Loucy (cell line): ENCODE measurements around the gene FAM131B.

Experiments used
- H2AFZ ChIP-seq: fragments of 200-600 bp; sonication (generic); 2 replicates; pipeline ENCODE4 v1.6.0; 2016; ENCODE audit warnings: antibody characterized with exemption, mild to moderate bottlenecking, low read length, moderate library complexity
- H3F3A ChIP-seq: fragments of 200-600 bp; 2 replicates; pipeline ENCODE4 v1.6.0; 2016; ENCODE audit warnings: antibody characterized with exemption, low read depth, mild to moderate bottlenecking
- H3K27me3 ChIP-seq: fragments of 200-600 bp; sonication (generic); 2 replicates; pipeline ENCODE4 v1.6.1; 2014; ENCODE audit warnings: low read length, mild to moderate bottlenecking; ENCODE audit not compliant: insufficient read depth, poor library complexity, severe bottlenecking
- H3K36me3 ChIP-seq: fragments of 200-600 bp; sonication (generic); 2 replicates; pipeline ENCODE4 v1.6.1; 2016; ENCODE audit warnings: low read length; ENCODE audit not compliant: insufficient read depth
- H3K4me1 ChIP-seq: fragments of 200-600 bp; sonication (generic); 2 replicates; pipeline ENCODE4 v1.5.1; 2014; ENCODE audit warnings: low read length, mild to moderate bottlenecking; ENCODE audit not compliant: insufficient read depth, poor library complexity, severe bottlenecking
- H3K4me2 ChIP-seq: fragments of 200-600 bp; sonication (generic); 2 replicates; pipeline ENCODE4 v1.6.0; 2014; ENCODE audit warnings: antibody characterized with exemption, low read length, low read depth, mild to moderate bottlenecking; ENCODE audit not compliant: poor library complexity, severe bottlenecking
- H3K4me3 ChIP-seq: fragments of 200-600 bp; sonication (generic); 2 replicates; pipeline ENCODE4 v1.5.1; 2014; ENCODE audit warnings: low read length, mild to moderate bottlenecking, mixed read lengths; ENCODE audit not compliant: poor library complexity, severe bottlenecking
- H3K79me2 ChIP-seq: fragments of 200-600 bp; sonication (generic); 2 replicates; pipeline ENCODE4 v1.6.1; 2014; ENCODE audit warnings: low read length; ENCODE audit not compliant: insufficient read depth
- H3K9ac ChIP-seq: fragments of 200-600 bp; sonication (generic); 2 replicates; pipeline ENCODE4 v1.6.0; 2014; ENCODE audit warnings: mild to moderate bottlenecking, low read depth, low read length, moderate library complexity; ENCODE audit not compliant: poor library complexity, severe bottlenecking
- H3K9me2 ChIP-seq: fragments of 200-600 bp; sonication (generic); replicated peaks from 2 replicates; pipeline ENCODE4 v1.6.1; 2016; ENCODE audit warnings: low read depth, low read length, mixed read lengths
- H3K9me3 ChIP-seq: fragments of 200-600 bp; sonication (generic); 2 replicates; pipeline ENCODE4 v1.6.1; 2014; ENCODE audit warnings: mild to moderate bottlenecking, antibody characterized with exemption, low read length, low read depth; ENCODE audit not compliant: insufficient read depth
- H4K20me1 ChIP-seq: fragments of 200-600 bp; sonication (generic); 2 replicates; pipeline ENCODE4 v1.6.0; 2014; ENCODE audit warnings: antibody characterized with exemption, low read length, mild to moderate bottlenecking; ENCODE audit not compliant: insufficient read depth, poor library complexity, severe bottlenecking
- EZH2phosphoT487 ChIP-seq: fragments of 200-600 bp; IDR thresholded peaks from 2 replicates; pipeline ENCODE4 v1.6.1; 2018; ENCODE audit warnings: antibody characterized with exemption, mild to moderate bottlenecking, moderate library complexity, borderline replicate concordance
- TF ChIP-seq, protein P1 (sequence below): fragments of 200-600 bp; sonication (generic); conservative IDR thresholded peaks from 2 replicates; pipeline ENCODE4 v1.5.1; 2014; ENCODE audit warnings: mild to moderate bottlenecking, antibody characterized with exemption, low read length

Gene FAM131B

DNA sequence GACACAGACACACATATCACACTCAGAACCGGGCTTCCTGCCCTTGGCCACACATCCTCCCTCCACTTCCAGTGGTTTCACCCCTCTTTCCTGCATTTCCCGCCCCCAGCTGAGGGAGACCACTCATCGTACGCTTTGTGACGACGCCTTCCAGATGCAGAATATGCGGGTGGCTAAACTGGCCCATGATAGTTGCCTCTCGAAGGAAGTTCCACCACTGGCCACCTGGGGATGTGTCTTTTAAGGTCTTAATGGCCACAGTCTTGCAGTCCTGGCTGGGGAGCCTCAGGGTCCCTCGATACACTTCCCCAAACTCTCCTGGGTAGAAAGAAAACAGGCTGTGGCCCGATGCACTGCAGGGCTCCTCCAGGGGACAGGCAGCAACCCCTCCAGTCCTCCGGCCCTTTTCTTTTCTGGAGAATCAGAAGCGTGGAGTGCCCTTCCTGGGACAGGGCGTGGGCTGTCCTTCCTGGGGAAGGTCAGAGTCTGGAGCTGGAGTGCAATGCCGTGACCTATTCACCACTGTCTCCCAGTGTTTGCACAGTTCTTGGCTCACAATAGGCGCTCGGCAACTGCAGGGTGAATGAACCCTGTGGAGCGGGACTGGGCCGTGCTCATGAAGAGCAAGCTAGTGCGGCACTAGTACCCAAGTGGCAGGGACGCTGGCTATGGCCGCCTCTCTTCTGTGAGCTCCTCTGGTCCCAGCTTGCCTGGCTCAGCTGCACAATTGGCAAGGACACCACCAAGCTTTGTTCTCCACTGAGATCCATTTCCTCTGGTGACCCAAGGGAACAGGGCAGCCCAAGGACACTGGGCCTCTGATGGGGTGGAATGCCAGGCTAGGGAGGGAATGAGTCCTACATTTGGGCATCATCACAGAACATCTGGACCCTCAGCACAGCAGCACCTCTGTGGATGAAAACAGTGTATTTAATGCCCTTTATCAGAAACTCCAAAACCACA lies 33.0 kb upstream of the FAM131B start:
- Histone ChIP-seq H3K79me2 (no peaks in the 10 kb centered on the region), H3K9ac (no peak overlapping the region), H3F3A (no peaks in the 10 kb centered on the region), H2AFZ (no peak overlapping the region), H3K36me3 (peaks cover 16% of the 10 kb centered on the region; the same call in 1 of the 2 replicates), H3K9me3 (no peaks in the 10 kb centered on the region), H3K4me2 (no peak overlapping the region), H3K9me2 (no peaks in the 10 kb centered on the region), H3K4me3 (no peak overlapping the region), H3K27me3 (no peaks in the 10 kb centered on the region), H4K20me1 (no peaks in the 10 kb centered on the region), H3K4me1 (peaks cover 9% of the 10 kb centered on the region)
- TF ChIP-seq EZH2phosphoT487 = no peak

DNA sequence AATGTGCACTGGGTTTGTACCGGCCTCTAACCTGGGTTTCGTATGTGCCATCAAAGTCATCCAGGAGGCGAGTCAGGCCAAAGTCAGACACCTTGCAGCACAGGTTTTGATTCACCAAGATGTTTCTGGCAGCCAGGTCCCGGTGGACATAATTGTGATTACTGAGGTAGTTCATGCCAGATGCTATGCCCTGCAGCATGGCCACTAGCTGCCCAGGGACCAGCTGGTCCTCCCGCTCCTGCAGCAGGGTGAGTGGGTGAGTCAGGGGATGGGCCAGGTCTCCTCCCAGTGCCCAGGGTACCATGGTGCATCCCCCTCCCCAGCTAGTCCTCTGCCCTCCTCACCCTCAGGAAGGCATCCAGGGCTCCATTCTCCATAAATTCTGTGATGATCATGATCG lies 32.3 kb upstream of the FAM131B start:
- H4K20me1 ChIP-seq = peaks cover 3% of the 10 kb centered on the region
- no peaks in the 10 kb centered on the region for H3F3A ChIP-seq
- H2AFZ ChIP-seq = no peak overlapping the region
- no peak overlapping the region for H3K9ac ChIP-seq
- H3K9me3 ChIP-seq = no peaks in the 10 kb centered on the region
- no peak for TF ChIP-seq EZH2phosphoT487
- TF ChIP-seq, protein P1, sequence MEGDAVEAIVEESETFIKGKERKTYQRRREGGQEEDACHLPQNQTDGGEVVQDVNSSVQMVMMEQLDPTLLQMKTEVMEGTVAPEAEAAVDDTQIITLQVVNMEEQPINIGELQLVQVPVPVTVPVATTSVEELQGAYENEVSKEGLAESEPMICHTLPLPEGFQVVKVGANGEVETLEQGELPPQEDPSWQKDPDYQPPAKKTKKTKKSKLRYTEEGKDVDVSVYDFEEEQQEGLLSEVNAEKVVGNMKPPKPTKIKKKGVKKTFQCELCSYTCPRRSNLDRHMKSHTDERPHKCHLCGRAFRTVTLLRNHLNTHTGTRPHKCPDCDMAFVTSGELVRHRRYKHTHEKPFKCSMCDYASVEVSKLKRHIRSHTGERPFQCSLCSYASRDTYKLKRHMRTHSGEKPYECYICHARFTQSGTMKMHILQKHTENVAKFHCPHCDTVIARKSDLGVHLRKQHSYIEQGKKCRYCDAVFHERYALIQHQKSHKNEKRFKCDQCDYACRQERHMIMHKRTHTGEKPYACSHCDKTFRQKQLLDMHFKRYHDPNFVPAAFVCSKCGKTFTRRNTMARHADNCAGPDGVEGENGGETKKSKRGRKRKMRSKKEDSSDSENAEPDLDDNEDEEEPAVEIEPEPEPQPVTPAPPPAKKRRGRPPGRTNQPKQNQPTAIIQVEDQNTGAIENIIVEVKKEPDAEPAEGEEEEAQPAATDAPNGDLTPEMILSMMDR = no peak
- peaks cover 10% of the 10 kb centered on the region for H3K4me1 ChIP-seq
- no peaks in the 10 kb centered on the region for H3K27me3 ChIP-seq
- no peak overlapping the region for H3K4me2 ChIP-seq
- H3K9me2 ChIP-seq = no peaks in the 10 kb centered on the region
- peaks cover 23% of the 10 kb centered on the region; the same call in 1 of the 2 replicates for H3K36me3 ChIP-seq
- peaks cover 4% of the 10 kb centered on the region; the same call in 1 of the 2 replicates for H3K79me2 ChIP-seq
- H3K4me3 ChIP-seq = no peak overlapping the region

DNA sequence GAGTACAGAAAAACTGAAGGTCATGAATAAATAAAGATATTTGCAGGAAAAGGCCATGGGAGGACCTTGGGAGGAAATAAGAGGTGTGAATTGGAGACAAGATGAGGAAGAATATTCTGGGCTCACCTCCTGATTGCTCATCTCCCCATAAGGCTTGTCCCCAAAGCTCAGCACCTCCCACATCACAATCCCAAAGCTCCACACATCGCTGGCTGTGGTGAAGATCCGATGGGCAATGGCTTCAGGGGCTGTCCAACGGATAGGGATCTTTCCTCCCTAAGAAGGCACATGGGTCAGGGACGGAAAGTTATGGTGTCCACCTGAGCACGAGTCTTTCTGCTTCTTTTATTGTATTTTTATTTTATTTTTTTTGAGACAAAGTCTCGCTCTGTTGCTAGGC lies 31.6 kb upstream of the FAM131B start:
- H4K20me1 ChIP-seq = peaks cover 3% of the 10 kb centered on the region
- no peaks in the 10 kb centered on the region for H3K27me3 ChIP-seq
- H3K36me3 ChIP-seq = peaks cover 30% of the 10 kb centered on the region; the same call in 1 of the 2 replicates
- no peaks in the 10 kb centered on the region for H3K9me3 ChIP-seq
- no peaks in the 10 kb centered on the region for H3F3A ChIP-seq
- peaks cover 11% of the 10 kb centered on the region; the same call in 1 of the 2 replicates for H3K79me2 ChIP-seq
- H3K4me1 ChIP-seq = peaks cover 17% of the 10 kb centered on the region
- H2AFZ ChIP-seq = no peak overlapping the region
- H3K9ac ChIP-seq = no peak overlapping the region
- no peak overlapping the region for H3K4me2 ChIP-seq
- H3K4me3 ChIP-seq = no peak overlapping the region
- H3K9me2 ChIP-seq = no peaks in the 10 kb centered on the region
- no peak for TF ChIP-seq EZH2phosphoT487
- TF ChIP-seq, protein P1 = no peak
